Omental fat pad (tissue), 4 donors: Measurements from ENCODE around the gene KLHL29. TPM values are rescaled to one million over a fixed set of nuclear protein-coding genes. Genes with fewer than 3 reads are reported as not detected.
A peak's percentile ranks its signal among the peaks of the same experiment; 100 is the strongest.

Experiments
- ATAC-seq: fragments of 150-250 bp; one replicate; pipeline ENCODE4 v1.9.1; 2016; ENCODE audit warnings: mild to moderate bottlenecking, moderate library complexity; ENCODE audit not compliant: low FRiP score
- DNase-seq: peaks from one replicate; pipeline ENCODE4 v3.0.0-alpha.2; 2019; ENCODE audit warnings: low spot score
- CTCF ChIP-seq, 3 donors: fragments of 450-650 bp; IDR thresholded peaks; one replicate each; pipeline ENCODE4 v1.5.1; 2016 to 2017; ENCODE audit warnings: antibody characterized with exemption in 3 of 3, mild to moderate bottlenecking in 3 of 3, moderate library complexity in 2 of 3
- total RNA-seq, 4 donors: library from RNA; depleted of rRNA; stranded (reverse); fragments of >200 nt; gene quantifications; one replicate each; pipeline ENCODE4 v1.1.0, GENCODE V29; 2016

Gene KLHL29
- total RNA-seq, 4 donors from 2014 or later: 4.0 to 19.5 (median 12.7) TPM

DNA sequence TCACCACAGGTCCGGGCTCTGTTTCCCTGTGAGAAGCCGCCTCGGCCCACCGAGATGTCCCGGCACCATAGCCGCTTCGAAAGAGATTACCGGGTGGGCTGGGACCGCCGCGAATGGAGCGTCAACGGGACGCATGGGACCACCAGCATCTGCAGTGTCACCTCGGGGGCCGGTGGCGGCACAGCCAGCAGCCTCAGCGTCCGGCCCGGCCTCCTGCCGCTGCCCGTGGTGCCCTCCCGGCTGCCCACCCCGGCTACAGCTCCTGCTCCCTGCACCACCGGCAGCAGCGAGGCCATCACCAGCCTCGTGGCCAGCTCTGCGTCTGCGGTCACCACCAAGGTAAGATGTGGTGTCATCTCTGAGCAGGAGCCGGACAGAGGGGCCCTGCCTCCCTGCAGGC is 177.2 kb downstream of the KLHL29 start:
- DNase-seq: no peak
- no peak for ATAC-seq
- TF ChIP-seq CTCF (IDR thresholded peaks at IDR 0.05): no peak

GRCh38 chr2:23563151-23563550 is 178.2 kb downstream of the KLHL29 start:
- ATAC-seq (no peak), DNase-seq (no peak)
- TF ChIP-seq CTCF (IDR thresholded peaks at IDR 0.05): no peak

- no peak for TF ChIP-seq CTCF (IDR thresholded peaks at IDR 0.05)
- DNase-seq: no peak
- ATAC-seq: peak; percentile 20
These were observed 179.0 kb downstream of the KLHL29 start for GRCh38 chr2:23563673-23564614.

DNA sequence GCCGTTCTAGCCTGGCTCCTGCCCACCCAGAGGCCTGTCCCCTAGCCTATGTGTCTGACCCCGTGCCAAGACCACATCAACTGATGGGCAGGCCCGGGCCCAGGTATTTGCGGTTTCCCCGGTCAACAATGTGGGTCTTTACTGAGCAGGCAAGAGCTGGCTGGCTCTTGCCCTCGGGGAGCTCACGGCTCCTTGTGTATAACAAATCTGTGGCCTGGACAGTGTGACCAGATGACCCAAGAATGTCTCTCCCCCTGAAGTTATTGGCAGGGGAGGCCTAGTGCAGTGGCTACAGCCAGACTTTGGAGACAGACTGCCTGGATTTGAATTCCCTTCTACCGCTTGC is 179.6 kb downstream of the KLHL29 start:
- ATAC-seq: no peak
- DNase-seq: no peak

GRCh38 chr2:23565374-23565773 is 180.4 kb downstream of the KLHL29 start:
- ATAC-seq (no peak), DNase-seq (no peak)
- no peak for TF ChIP-seq CTCF (IDR thresholded peaks at IDR 0.05)

More for the DNA sequence above, 179.6 kb downstream of the KLHL29 start:
- no peak for TF ChIP-seq CTCF (IDR thresholded peaks at IDR 0.05)

DNA sequence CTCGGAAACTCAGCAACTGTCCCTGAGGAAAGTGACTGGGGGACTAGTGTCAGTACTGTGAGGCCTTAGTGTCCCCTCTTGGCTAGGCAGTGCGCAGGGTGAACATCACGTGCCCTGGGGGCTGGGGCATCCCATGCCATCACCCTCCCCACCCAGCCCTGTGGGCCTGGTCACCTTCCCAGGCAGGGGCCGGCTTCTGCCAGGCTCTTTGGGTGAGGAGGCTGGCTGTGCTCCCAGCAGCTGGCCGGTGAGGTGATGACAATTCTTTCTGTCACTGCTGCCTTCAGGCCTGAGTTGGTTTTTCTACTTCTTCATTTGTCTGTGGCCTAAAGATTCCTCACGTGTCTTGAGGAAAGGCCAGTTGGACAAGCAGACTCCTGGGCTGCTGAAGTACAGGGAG is 180.8 kb downstream of the KLHL29 start:
- TF ChIP-seq CTCF (IDR thresholded peaks at IDR 0.05): no peak
- ATAC-seq: no peak

More for the DNA sequence above, 180.8 kb downstream of the KLHL29 start:
- DNase-seq: no peak
